Measurements from ENCODE around the gene AK8.

Gene AK8

GRCh38 chr9:132787748-132788159 is 90.3 kb downstream of the AK8 start:
- Histone ChIP-seq H2AFZ (ENCODE audit: low read depth) (no peak overlapping the region), H3K4me1 (ENCODE audit: low read depth, poor library complexity, severe bottlenecking) (no peaks in the 10 kb centered on the region), H3K36me3 (ENCODE audit: insufficient read depth) (no peaks in the 10 kb centered on the region), H3K27ac (no peak overlapping the region), H3K27me3 (ENCODE audit: insufficient read depth, low read depth) (peaks cover 12% of the 10 kb centered on the region; the same call in 1 of the 2 replicates), H3K79me2 (ENCODE audit: insufficient read depth, low read depth) (no peaks in the 10 kb centered on the region), H3K4me2 (no peak overlapping the region), H4K20me1 (ENCODE audit: insufficient read depth) (no peaks in the 10 kb centered on the region), H3K9ac (no peak overlapping the region), H3K4me3 (IDR thresholded peaks at IDR 0.05; ENCODE audit: insufficient read depth, low read depth, low read length) (no peak overlapping the region)
- TF ChIP-seq CTCF (conservative IDR thresholded peaks at IDR 0.05; ENCODE audit: low read depth, low read length), result no peak

GRCh38 chr9:132784286-132784830 is 93.7 kb downstream of the AK8 start:
- Histone ChIP-seq H3K4me1 (ENCODE audit: low read depth, poor library complexity, severe bottlenecking) (no peaks in the 10 kb centered on the region), H3K79me2 (ENCODE audit: insufficient read depth, low read depth) (no peaks in the 10 kb centered on the region), H3K9ac (no peak overlapping the region), H4K20me1 (ENCODE audit: insufficient read depth) (no peaks in the 10 kb centered on the region), H3K27ac (no peak overlapping the region), H2AFZ (ENCODE audit: low read depth) (no peak overlapping the region), H3K4me3 (IDR thresholded peaks at IDR 0.05; ENCODE audit: insufficient read depth, low read depth, low read length) (no peak overlapping the region), H3K27me3 (ENCODE audit: insufficient read depth, low read depth) (peaks cover 18% of the 10 kb centered on the region), H3K4me2 (no peak overlapping the region), H3K36me3 (ENCODE audit: insufficient read depth) (no peaks in the 10 kb centered on the region)
- TF ChIP-seq CTCF (conservative IDR thresholded peaks at IDR 0.05; ENCODE audit: low read depth, low read length), result no peak

- Histone ChIP-seq H3K4me1 (ENCODE audit: low read depth, poor library complexity, severe bottlenecking) (no peaks in the 10 kb centered on the region), H3K9ac (no peak overlapping the region), H3K36me3 (ENCODE audit: insufficient read depth) (no peaks in the 10 kb centered on the region), H3K79me2 (ENCODE audit: insufficient read depth, low read depth) (no peaks in the 10 kb centered on the region), H3K4me2 (no peak overlapping the region), H4K20me1 (ENCODE audit: insufficient read depth) (no peaks in the 10 kb centered on the region), H2AFZ (ENCODE audit: low read depth) (no peak overlapping the region), H3K27me3 (ENCODE audit: insufficient read depth, low read depth) (peaks cover 19% of the 10 kb centered on the region), H3K27ac (no peak overlapping the region), H3K4me3 (IDR thresholded peaks at IDR 0.05; ENCODE audit: insufficient read depth, low read depth, low read length) (no peak overlapping the region)
- no peak for TF ChIP-seq CTCF (conservative IDR thresholded peaks at IDR 0.05; ENCODE audit: low read depth, low read length)
Measured at GRCh38 chr9:132783006-132783405, 95.1 kb downstream of the AK8 start.

GRCh38 chr9:132782037-132782436 is 96.0 kb downstream of the AK8 start:
- no peaks in the 10 kb centered on the region for H4K20me1 ChIP-seq (ENCODE audit: insufficient read depth)
- no peak overlapping the region for H2AFZ ChIP-seq (ENCODE audit: low read depth)
- no peaks in the 10 kb centered on the region for H3K4me1 ChIP-seq (ENCODE audit: low read depth, poor library complexity, severe bottlenecking)
- H3K4me3 ChIP-seq (IDR thresholded peaks at IDR 0.05; ENCODE audit: insufficient read depth, low read depth, low read length), result no peak overlapping the region
- H3K27me3 ChIP-seq (ENCODE audit: insufficient read depth, low read depth), result peaks cover 19% of the 10 kb centered on the region
- H3K79me2 ChIP-seq (ENCODE audit: insufficient read depth, low read depth), result no peaks in the 10 kb centered on the region
- no peaks in the 10 kb centered on the region for H3K36me3 ChIP-seq (ENCODE audit: insufficient read depth)
- no peak overlapping the region for H3K27ac ChIP-seq
- TF ChIP-seq CTCF (conservative IDR thresholded peaks at IDR 0.05; ENCODE audit: low read depth, low read length), result no peak
- H3K9ac ChIP-seq, result no peak overlapping the region
- no peak overlapping the region for H3K4me2 ChIP-seq
